Activated B cell treated with CpG ODN at 0.5 μM for 24 hours (primary cell): ENCODE results near the gene SLC25A24. TPM values are rescaled to one million over a fixed set of nuclear protein-coding genes. Genes with fewer than 3 reads are reported as not detected.

Experiments used
- ATAC-seq: fragments of 200-7000 bp; cut with Tn5 transposase; one replicate; pipeline ENCODE4 v1.10.0; 2021; ENCODE audit warnings: low read depth, mild to moderate bottlenecking, moderate library complexity
- CTCF ChIA-PET: fragments of 350-600 bp; sonication (Branson Sonifier 250); formaldehyde crosslinking; loops from one replicate; lab custom pipeline; 2021; ENCODE audit warnings: antibody characterized with exemption; lab: Charles Lee
- POLR2A ChIA-PET: fragments of 350-600 bp; sonication (Branson Sonifier 250); formaldehyde crosslinking; loops from one replicate; lab custom pipeline; 2021; ENCODE audit warnings: antibody characterized with exemption; lab: Charles Lee
- DNase-seq: peaks from one replicate; pipeline ENCODE4 v3.0.0; 2022
- H3K27ac Mint-ChIP-seq: one replicate; pipeline ENCODE4 v1.8.0; 2020; ENCODE audit warnings: mixed read lengths
- H3K27me3 Mint-ChIP-seq: one replicate; pipeline ENCODE4 v1.8.0; 2021; ENCODE audit warnings: mixed read lengths
- H3K36me3 Mint-ChIP-seq: one replicate; pipeline ENCODE4 v1.8.0; 2021; ENCODE audit warnings: low read depth, mixed read lengths
- H3K4me1 Mint-ChIP-seq: one replicate; pipeline ENCODE4 v1.8.0; 2021; ENCODE audit warnings: mixed read lengths
- H3K4me3 Mint-ChIP-seq: one replicate; pipeline ENCODE4 v1.8.0; 2020; ENCODE audit warnings: mild to moderate bottlenecking, mixed read lengths
- H3K9me3 Mint-ChIP-seq: one replicate; pipeline ENCODE4 v1.8.0; 2020; ENCODE audit warnings: mixed read lengths
- CTCF ChIP-seq: fragments of 200-600 bp; IDR thresholded peaks from one replicate; pipeline ENCODE4 v1.8.0; 2022; ENCODE audit warnings: antibody characterized with exemption, mild to moderate bottlenecking
- intact Hi-C: fragments of 100-400 bp; cut with micrococcal nuclease; formaldehyde crosslinking; loops from one replicate; pipeline ENCODE4 v1.15.1; 2024
- total RNA-seq: library from RNA; stranded (reverse); gene quantifications from 2 replicates; pipeline ENCODE4 v1.2.3, GENCODE V29; 2022

Gene SLC25A24
- total RNA-seq, 1 donor from 2014 or later, result 22.1 TPM

GRCh38 chr1:108117945-108118902 is 81.9 kb downstream of the SLC25A24 start:
- H3K27ac Mint-ChIP-seq, result no peak overlapping the region
- H3K27me3 Mint-ChIP-seq, result no peaks in the 10 kb centered on the region
- ATAC-seq (no peak), DNase-seq (no peak)
- H3K9me3 Mint-ChIP-seq, result no peaks in the 10 kb centered on the region
- no peaks in the 10 kb centered on the region for H3K36me3 Mint-ChIP-seq
- no peak for TF ChIP-seq CTCF
- CTCF ChIA-PET, result interaction anchor here (5.5 kb wide), 1 partner anchor 336 kb away, joined by 25 read pairs; no protein-coding TSS in a partner anchor
- peaks cover 19% of the 10 kb centered on the region for H3K4me1 Mint-ChIP-seq
- no peak overlapping the region for H3K4me3 Mint-ChIP-seq
- intact Hi-C loops, result no loop called here
- POLR2A ChIA-PET, result interaction anchor here (0.6 to 1.9 kb wide), 3 partner anchors 154 to 327 kb away, joined by 3 to 8 read pairs (median 6); no protein-coding TSS in a partner anchor

GRCh38 chr1:108117237-108117636 is 82.9 kb downstream of the SLC25A24 start:
- H3K27me3 Mint-ChIP-seq, result no peaks in the 10 kb centered on the region
- no peak for TF ChIP-seq CTCF
- ChIA-PET POLR2A (interaction anchor here (0.6 kb wide), 1 partner anchor 326 kb away, joined by 8 read pairs; no protein-coding TSS in a partner anchor), CTCF (interaction anchor here (5.5 kb wide), 1 partner anchor 335 kb away, joined by 25 read pairs; no protein-coding TSS in a partner anchor)
- no peak overlapping the region for H3K27ac Mint-ChIP-seq
- H3K9me3 Mint-ChIP-seq, result no peaks in the 10 kb centered on the region
- intact Hi-C loops, result no loop called here
- H3K4me3 Mint-ChIP-seq, result no peak overlapping the region
- no peaks in the 10 kb centered on the region for H3K36me3 Mint-ChIP-seq
- ATAC-seq (no peak), DNase-seq (no peak)
- peaks cover 19% of the 10 kb centered on the region for H3K4me1 Mint-ChIP-seq

DNA sequence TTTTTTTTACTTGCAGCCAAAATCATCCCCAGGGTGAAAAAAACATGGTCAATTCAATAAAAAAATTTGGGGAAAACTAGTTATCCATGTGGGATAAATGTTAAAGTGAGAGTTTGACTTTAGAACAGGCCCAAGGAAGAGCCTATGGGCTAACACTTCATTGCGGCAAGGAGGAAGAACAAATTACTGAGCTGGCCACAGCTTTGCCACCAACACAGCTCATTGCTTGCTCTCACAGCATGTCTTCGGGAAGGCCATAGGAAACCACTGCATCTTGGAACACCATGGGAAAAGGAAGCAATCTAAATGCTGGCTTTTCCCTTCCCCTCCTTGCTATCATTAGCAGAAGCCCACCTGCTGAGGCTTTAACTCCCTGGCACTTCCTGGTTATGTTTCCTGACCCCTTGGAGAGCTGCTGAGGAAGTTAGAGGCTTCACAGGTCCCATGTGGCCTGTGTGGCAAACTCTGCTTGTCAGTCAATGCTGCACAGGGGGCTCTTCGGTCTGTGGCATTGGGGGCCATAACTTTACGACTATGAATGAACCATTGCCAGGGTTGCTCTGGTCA is 86.0 kb downstream of the SLC25A24 start:
- intact Hi-C loops, result no loop called here
- no peaks in the 10 kb centered on the region for H3K9me3 Mint-ChIP-seq
- DNase-seq (no peak), ATAC-seq (peak; percentile 50)
- CTCF ChIA-PET, result interaction anchor here (1.6 kb wide), 1 partner anchor 11 kb away, joined by 3 read pairs; no protein-coding TSS in a partner anchor
- H3K36me3 Mint-ChIP-seq, result no peaks in the 10 kb centered on the region
- peaks cover 11% of the 10 kb centered on the region for H3K4me1 Mint-ChIP-seq
- no peak overlapping the region for H3K27ac Mint-ChIP-seq
- H3K4me3 Mint-ChIP-seq, result no peak overlapping the region
- no peak for TF ChIP-seq CTCF
- POLR2A ChIA-PET, result no interaction called here
- H3K27me3 Mint-ChIP-seq, result no peaks in the 10 kb centered on the region

DNA sequence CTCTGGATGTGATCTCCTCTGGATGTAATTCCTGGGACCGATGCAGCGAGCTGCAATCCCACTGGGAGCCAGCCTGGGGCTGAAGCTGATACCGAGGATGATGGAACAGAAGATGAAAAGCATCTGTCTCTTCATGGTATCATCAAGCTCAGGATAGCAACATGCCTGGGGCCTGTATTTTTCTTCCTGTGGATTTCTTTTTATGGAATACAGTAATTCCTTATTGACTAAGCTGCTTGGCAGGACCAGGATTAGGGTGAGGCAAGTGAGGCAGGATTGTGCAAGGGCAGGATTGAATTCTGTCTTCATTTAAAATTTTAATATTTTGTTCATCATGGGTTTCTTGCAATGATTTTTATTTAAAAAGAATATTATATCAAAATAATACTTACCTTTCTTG is 86.6 kb downstream of the SLC25A24 start:
- DNase-seq, result no peak
- no peak for ATAC-seq
- no peaks in the 10 kb centered on the region for H3K36me3 Mint-ChIP-seq
- ChIA-PET POLR2A (no interaction called here), CTCF (interaction anchor here (1.6 kb wide), 1 partner anchor 12 kb away, joined by 3 read pairs; no protein-coding TSS in a partner anchor)
- H3K4me3 Mint-ChIP-seq, result no peak overlapping the region
- no peaks in the 10 kb centered on the region for H3K27me3 Mint-ChIP-seq
- TF ChIP-seq CTCF, result no peak
- H3K9me3 Mint-ChIP-seq, result no peaks in the 10 kb centered on the region
- H3K27ac Mint-ChIP-seq, result no peak overlapping the region
- peaks cover 11% of the 10 kb centered on the region for H3K4me1 Mint-ChIP-seq
- intact Hi-C loops, result no loop called here
